PC-9 (cell line): ENCODE results near the gene GATD1. TPM values are rescaled to one million over a fixed set of nuclear protein-coding genes. Genes with fewer than 3 reads are reported as not detected.

ENCODE experiments used
- BruUV-seq: library from RNA; stranded (reverse); fragments of 400-500 nt; replicated peaks from 2 replicates; lab custom pipeline; 2021; lab: Mats Ljungman, UMichigan
- CTCF ChIA-PET: fragments of 300-600 bp; sonication (Branson Sonifier 250); formaldehyde crosslinking; loops from one replicate; lab custom pipeline; 2022; ENCODE audit warnings: antibody characterized with exemption; lab: Charles Lee
- POLR2A ChIA-PET: fragments of 300-600 bp; sonication (Branson Sonifier 250); formaldehyde crosslinking; loops from one replicate; lab custom pipeline; 2022; ENCODE audit warnings: antibody characterized with exemption; ENCODE audit not compliant: unreplicated experiment; lab: Charles Lee
- DNase-seq, 2 experiments: peaks; one replicate each; pipeline versions ENCODE4 v3.0.0 to v3.0.0-alpha.2; 2015 to 2022; ENCODE audit warnings: mixed read lengths in 1 of 2
- H2AFZ ChIP-seq: fragments of 200-600 bp; sonication (generic); 2 replicates; pipeline ENCODE4 v1.8.1; 2017; ENCODE audit warnings: antibody characterized with exemption
- H3F3A ChIP-seq: fragments of 200-600 bp; sonication (generic); 2 replicates; pipeline ENCODE4 v1.8.1; 2017; ENCODE audit warnings: antibody characterized with exemption, mild to moderate bottlenecking, low read depth; ENCODE audit not compliant: insufficient read depth
- H3K27ac ChIP-seq: fragments of 200-600 bp; sonication (generic); 2 replicates; pipeline ENCODE4 v1.6.1; 2016; ENCODE audit warnings: mixed run types
- H3K27me3 ChIP-seq: fragments of 200-600 bp; sonication (generic); 2 replicates; pipeline ENCODE4 v1.6.1; 2016; ENCODE audit warnings: low read depth, mixed run types; ENCODE audit not compliant: insufficient read depth
- H3K36me3 ChIP-seq: fragments of 200-600 bp; sonication (generic); 2 replicates; pipeline ENCODE4 v1.6.1; 2016; ENCODE audit warnings: low read depth, mixed run types
- H3K4me1 ChIP-seq: fragments of 200-600 bp; sonication (generic); replicated peaks from 2 replicates; pipeline ENCODE4 v1.6.1; 2016; ENCODE audit warnings: mixed run types; ENCODE audit not compliant: insufficient read depth
- H3K4me2 ChIP-seq: fragments of 200-600 bp; sonication (generic); 2 replicates; pipeline ENCODE4 v1.6.1; 2017; ENCODE audit warnings: mixed run types
- H3K4me3 ChIP-seq: fragments of 200-600 bp; sonication (generic); 2 replicates; pipeline ENCODE4 v1.6.1; 2016; ENCODE audit warnings: mixed run types
- H3K79me2 ChIP-seq: fragments of 200-600 bp; sonication (generic); 2 replicates; pipeline ENCODE4 v1.6.1; 2017; ENCODE audit warnings: low read depth, mixed run types
- H3K9me2 ChIP-seq: fragments of 200-600 bp; sonication (generic); 2 replicates; pipeline ENCODE4 v1.8.1; 2017; ENCODE audit warnings: mild to moderate bottlenecking; ENCODE audit not compliant: insufficient read depth
- H3K9me3 ChIP-seq: fragments of 200-600 bp; sonication (generic); 2 replicates; pipeline ENCODE4 v1.8.1; 2016; ENCODE audit warnings: low read depth; ENCODE audit not compliant: insufficient read depth
- H4K20me1 ChIP-seq: fragments of 200-600 bp; sonication (generic); 2 replicates; pipeline ENCODE4 v1.8.1; 2017; ENCODE audit not compliant: insufficient read depth
- EZH2 ChIP-seq: fragments of 200-600 bp; sonication (generic); IDR thresholded peaks from 2 replicates; pipeline ENCODE4 v1.8.0; 2017; ENCODE audit warnings: antibody characterized with exemption, low read depth
- intact Hi-C: fragments of 100-400 bp; cut with micrococcal nuclease; formaldehyde crosslinking; loops from one replicate; pipeline ENCODE4 v1.10.0; 2022; ENCODE audit not compliant: unreplicated experiment
- total RNA-seq: library from RNA; stranded (reverse); gene quantifications from 2 replicates; pipeline ENCODE4 v1.2.3, GENCODE V29; 2021
- TF ChIP-seq, protein P1 (sequence below): fragments of 200-600 bp; sonication (generic); conservative IDR thresholded peaks from 2 replicates; pipeline ENCODE4 v1.6.1; 2017; ENCODE audit warnings: mixed run types, antibody characterized with exemption, mild to moderate bottlenecking, moderate library complexity

Gene GATD1
- total RNA-seq, 1 experiment from 2014 or later = 52.7 TPM

DNA sequence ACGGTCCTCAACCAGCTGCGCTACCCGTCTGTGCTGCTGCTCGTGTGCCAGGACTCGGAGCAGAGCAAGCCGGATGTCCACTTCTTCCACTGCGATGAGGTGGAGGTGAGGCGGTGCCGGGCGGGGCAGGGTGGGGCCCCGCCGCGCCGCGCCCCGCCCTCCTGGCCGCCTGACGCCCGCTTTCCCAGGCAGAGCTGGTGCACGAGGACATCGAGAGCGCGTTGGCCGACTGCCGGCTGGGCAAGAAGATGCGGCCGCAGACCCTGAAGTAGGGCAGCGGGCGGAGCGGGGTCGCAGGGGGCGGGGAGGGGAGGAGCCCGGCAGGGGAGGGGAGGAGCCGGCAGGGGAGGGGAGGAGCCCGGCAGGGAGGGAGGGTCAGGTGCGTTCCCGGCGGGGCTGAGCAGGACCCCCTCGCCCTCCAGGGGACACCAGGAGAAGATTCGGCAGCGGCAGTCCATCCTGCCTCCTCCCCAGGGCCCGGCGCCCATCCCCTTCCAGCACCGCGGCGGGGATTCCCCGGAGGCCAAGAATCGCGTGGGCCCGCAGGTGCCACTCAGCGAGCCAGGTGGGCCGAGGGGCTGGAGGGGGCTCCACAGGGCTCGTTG is 56.5 kb downstream of the GATD1 start:
- H3K4me1 ChIP-seq = no peaks in the 10 kb centered on the region
- peaks cover 5% of the 10 kb centered on the region; the same call in 1 of the 2 replicates for H3K79me2 ChIP-seq
- no peaks in the 10 kb centered on the region for H3K27me3 ChIP-seq
- H3K36me3 ChIP-seq = no peaks in the 10 kb centered on the region
- BruUV-seq = no TSS peak
- no peak for TF ChIP-seq EZH2
- TF ChIP-seq, protein P1, sequence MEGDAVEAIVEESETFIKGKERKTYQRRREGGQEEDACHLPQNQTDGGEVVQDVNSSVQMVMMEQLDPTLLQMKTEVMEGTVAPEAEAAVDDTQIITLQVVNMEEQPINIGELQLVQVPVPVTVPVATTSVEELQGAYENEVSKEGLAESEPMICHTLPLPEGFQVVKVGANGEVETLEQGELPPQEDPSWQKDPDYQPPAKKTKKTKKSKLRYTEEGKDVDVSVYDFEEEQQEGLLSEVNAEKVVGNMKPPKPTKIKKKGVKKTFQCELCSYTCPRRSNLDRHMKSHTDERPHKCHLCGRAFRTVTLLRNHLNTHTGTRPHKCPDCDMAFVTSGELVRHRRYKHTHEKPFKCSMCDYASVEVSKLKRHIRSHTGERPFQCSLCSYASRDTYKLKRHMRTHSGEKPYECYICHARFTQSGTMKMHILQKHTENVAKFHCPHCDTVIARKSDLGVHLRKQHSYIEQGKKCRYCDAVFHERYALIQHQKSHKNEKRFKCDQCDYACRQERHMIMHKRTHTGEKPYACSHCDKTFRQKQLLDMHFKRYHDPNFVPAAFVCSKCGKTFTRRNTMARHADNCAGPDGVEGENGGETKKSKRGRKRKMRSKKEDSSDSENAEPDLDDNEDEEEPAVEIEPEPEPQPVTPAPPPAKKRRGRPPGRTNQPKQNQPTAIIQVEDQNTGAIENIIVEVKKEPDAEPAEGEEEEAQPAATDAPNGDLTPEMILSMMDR = no peak
- H3K4me3 ChIP-seq = no peak overlapping the region
- H3F3A ChIP-seq = no peaks in the 10 kb centered on the region; the same call in 1 of the 2 replicates
- no peak for DNase-seq
- no peak overlapping the region for H3K4me2 ChIP-seq
- H3K9me3 ChIP-seq = no peaks in the 10 kb centered on the region
- ChIA-PET POLR2A (no interaction called here), CTCF (no interaction called here)
- no peak overlapping the region for H2AFZ ChIP-seq
- no peaks in the 10 kb centered on the region for H3K9me2 ChIP-seq
- intact Hi-C loops = loop anchor here (10.0 kb wide), 1 partner anchor 156 kb away; the partner anchor contains the start of genes LMNTD2 and RASSF7
- no peak overlapping the region for H3K27ac ChIP-seq
- no peaks in the 10 kb centered on the region for H4K20me1 ChIP-seq

DNA sequence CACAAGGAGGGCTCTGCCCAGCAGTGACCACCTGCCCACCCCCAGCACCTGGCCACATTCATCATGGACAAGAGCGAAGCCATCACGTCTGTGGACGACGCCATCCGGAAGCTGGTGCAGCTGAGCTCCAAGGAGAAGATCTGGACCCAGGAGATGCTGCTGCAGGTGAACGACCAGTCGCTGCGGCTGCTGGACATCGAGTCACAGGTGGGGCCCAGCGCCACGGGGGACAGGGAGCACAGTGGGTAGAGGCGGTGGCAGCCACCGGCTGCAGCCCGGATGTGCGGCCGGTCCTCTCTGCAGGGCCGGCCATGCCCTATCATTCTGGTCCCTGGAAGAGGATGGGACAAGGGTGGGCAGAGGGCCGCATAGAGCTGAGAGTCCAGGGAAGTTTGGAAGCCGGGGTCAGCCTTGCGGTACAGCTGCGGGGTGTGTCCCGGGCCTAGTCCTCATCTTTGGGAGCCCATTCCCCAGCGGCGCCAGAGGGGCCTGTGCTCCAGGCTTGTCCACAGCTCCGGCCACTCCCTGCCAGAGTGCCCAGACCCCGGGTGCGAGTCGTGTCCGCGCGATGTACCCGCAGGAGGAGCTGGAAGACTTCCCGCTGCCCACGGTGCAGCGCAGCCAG is 57.2 kb downstream of the GATD1 start:
- intact Hi-C loops = loop anchor here (10.0 kb wide), 1 partner anchor 155 kb away; the partner anchor contains the start of genes LMNTD2 and RASSF7
- Histone ChIP-seq H3K9me3 (no peaks in the 10 kb centered on the region), H3K4me3 (no peak overlapping the region), H3K79me2 (peaks cover 5% of the 10 kb centered on the region; the same call in 1 of the 2 replicates), H3K27ac (no peak overlapping the region), H3K27me3 (no peaks in the 10 kb centered on the region), H3K4me2 (no peak overlapping the region), H4K20me1 (no peaks in the 10 kb centered on the region), H3K36me3 (no peaks in the 10 kb centered on the region), H3K9me2 (no peaks in the 10 kb centered on the region), H2AFZ (no peak overlapping the region), H3F3A (peaks cover 1% of the 10 kb centered on the region; the same call in 1 of the 2 replicates), H3K4me1 (no peaks in the 10 kb centered on the region)
- TF ChIP-seq, protein P1 = no peak
- no peak for TF ChIP-seq EZH2
- BruUV-seq = no TSS peak
- ChIA-PET POLR2A (no interaction called here), CTCF (no interaction called here)
- DNase-seq = no peak

DNA sequence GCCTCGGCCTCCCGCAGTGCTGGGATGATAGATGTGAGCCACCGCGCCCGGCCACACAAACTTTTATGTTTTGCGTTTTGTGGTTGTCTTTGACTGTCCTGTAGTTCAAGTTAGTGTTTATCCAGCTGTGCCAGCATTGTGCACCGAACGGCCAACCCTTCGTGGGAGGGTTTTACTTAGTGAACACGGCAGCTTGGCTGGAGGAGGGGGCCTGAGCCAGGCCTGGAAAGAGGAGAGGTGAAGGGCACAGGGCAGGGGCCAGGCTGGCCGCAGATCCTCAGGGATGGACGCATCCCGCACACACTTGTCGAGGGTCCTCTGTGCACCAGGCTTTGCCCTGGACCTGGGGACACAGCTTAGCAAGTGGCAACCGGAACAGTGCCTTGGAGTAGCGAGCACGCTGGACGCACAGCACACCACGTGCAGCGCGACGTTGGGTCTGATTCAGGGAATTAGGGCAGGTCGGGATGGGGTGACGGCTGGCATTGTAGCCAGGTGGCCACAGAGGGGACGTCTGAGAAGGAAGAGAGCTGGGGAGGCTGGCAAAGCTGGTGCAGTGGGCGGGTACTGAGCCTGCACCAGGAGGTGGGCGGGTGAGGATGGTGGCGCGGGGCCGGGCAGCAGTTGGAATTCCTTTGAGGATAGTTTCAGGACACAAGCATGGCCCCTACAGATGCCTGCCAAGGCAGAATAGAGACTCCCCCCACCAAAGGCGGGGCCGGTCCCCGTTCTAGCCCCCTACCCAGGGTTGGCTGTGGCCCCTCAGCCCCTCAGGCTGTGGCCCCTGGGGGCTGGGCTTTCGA is 57.9 kb downstream of the GATD1 start:
- POLR2A ChIA-PET = no interaction called here
- no TSS peak for BruUV-seq

More for the DNA sequence above, 57.9 kb downstream of the GATD1 start:
- CTCF ChIA-PET = no interaction called here
- Histone ChIP-seq H3K27ac (no peak overlapping the region), H3K79me2 (peaks cover 5% of the 10 kb centered on the region; the same call in 1 of the 2 replicates), H4K20me1 (no peaks in the 10 kb centered on the region), H3K9me2 (no peaks in the 10 kb centered on the region), H3F3A (peaks cover 6% of the 10 kb centered on the region; the same call in 1 of the 2 replicates), H3K27me3 (no peaks in the 10 kb centered on the region), H3K36me3 (no peaks in the 10 kb centered on the region), H3K4me2 (no peak overlapping the region), H3K4me3 (no peak overlapping the region), H3K9me3 (no peaks in the 10 kb centered on the region), H3K4me1 (no peaks in the 10 kb centered on the region), H2AFZ (no peak overlapping the region)
- intact Hi-C loops = loop anchor here (10.0 kb wide), 1 partner anchor 155 kb away; the partner anchor contains the start of genes LMNTD2 and RASSF7
- TF ChIP-seq EZH2 = no peak
- TF ChIP-seq, protein P1 = no peak
- DNase-seq = no peak
